Measurements from ENCODE around the gene ID4. TPM values are rescaled to one million over a fixed set of nuclear protein-coding genes. Genes with fewer than 3 reads are reported as not detected.
A peak's percentile ranks its signal among the peaks of the same experiment; 100 is the strongest.

The ID4 gene
- total RNA-seq, 1 donor from 2014 or later, result 35.2 TPM

DNA sequence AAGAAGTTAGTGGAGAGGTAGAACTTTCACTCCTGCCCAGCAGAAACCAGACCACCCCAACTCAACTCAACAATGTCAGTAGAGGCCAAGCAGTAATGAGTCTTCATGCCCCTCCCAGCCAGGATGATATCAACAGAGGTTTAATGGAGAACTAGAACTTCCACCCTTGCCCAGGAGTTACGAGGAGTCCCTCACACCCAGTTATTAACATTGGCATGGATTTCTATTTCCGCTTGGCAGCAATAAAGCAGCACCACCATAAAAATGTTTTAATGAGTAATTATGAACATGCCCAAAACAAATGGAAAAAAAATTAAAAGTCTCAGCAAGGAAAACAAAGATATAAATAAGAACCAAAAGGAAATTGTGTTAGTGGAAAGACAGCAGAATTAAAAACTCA lies 40.7 kb upstream of the ID4 start:
- TF ChIP-seq, protein P1, sequence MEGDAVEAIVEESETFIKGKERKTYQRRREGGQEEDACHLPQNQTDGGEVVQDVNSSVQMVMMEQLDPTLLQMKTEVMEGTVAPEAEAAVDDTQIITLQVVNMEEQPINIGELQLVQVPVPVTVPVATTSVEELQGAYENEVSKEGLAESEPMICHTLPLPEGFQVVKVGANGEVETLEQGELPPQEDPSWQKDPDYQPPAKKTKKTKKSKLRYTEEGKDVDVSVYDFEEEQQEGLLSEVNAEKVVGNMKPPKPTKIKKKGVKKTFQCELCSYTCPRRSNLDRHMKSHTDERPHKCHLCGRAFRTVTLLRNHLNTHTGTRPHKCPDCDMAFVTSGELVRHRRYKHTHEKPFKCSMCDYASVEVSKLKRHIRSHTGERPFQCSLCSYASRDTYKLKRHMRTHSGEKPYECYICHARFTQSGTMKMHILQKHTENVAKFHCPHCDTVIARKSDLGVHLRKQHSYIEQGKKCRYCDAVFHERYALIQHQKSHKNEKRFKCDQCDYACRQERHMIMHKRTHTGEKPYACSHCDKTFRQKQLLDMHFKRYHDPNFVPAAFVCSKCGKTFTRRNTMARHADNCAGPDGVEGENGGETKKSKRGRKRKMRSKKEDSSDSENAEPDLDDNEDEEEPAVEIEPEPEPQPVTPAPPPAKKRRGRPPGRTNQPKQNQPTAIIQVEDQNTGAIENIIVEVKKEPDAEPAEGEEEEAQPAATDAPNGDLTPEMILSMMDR (IDR thresholded peaks at IDR 0.05), result no peak
- intact Hi-C loops (cut with DNase I), result no loop called here
- H3K27ac ChIP-seq, result no peak overlapping the region

DNA sequence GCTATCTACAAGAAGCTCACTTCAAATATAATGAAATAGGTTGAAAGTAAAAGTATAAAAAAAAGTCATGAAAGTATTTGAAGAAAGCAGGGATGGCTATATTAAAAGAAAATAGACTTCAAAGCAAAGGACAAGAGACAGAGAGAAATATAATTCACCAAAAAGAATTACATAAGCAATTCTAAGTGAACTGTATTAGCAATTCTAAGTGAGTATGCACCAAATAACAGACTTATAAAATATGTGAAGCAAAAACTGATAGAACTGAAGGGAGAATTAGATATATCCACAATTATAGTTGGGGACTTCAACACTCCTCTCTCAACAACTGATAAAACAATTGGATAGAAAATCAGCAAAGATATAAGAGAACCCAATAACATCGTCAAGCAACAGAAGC lies 38.8 kb upstream of the ID4 start:
- Histone ChIP-seq H3K9me3 (no peaks in the 10 kb centered on the region), H3K27ac (no peak overlapping the region), H3K27me3 (no peaks in the 10 kb centered on the region), H3K4me1 (no peaks in the 10 kb centered on the region), H3K4me3 (no peak overlapping the region), H3K36me3 (no peaks in the 10 kb centered on the region)
- intact Hi-C loops (cut with DNase I), result no loop called here
- TF ChIP-seq, protein P1 (IDR thresholded peaks at IDR 0.05), result no peak
- DNase-seq (no peak), ATAC-seq (no peak)

More for the DNA sequence above, 40.7 kb upstream of the ID4 start:
- H3K4me1 ChIP-seq, result no peaks in the 10 kb centered on the region
- no peaks in the 10 kb centered on the region for H3K27me3 ChIP-seq
- ATAC-seq (no peak), DNase-seq (no peak)
- no peak overlapping the region for H3K4me3 ChIP-seq
- H3K36me3 ChIP-seq, result no peaks in the 10 kb centered on the region
- no peaks in the 10 kb centered on the region for H3K9me3 ChIP-seq

DNA sequence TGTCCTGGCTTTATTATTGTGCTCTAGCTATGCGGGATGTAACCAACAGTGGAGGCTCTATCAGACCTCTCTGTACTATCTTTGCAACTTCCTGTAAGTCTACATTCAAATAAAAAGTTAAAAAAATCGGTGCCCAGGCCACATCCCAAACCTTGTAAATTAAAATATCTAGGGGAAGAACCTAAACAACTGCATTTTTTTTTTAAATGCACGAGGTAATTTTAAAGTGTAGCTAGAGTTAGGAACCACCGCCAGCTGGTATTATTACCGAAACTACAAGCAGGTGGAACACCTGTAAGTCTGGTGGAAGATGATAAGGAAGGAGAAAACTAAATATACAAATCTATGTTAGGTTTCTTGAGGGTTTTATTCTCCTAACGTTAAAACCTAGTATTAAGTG lies 34.5 kb upstream of the ID4 start:
- ATAC-seq, result no peak
- no peaks in the 10 kb centered on the region for H3K36me3 ChIP-seq
- no peak overlapping the region for H3K27ac ChIP-seq
- no peaks in the 10 kb centered on the region for H3K27me3 ChIP-seq
- intact Hi-C loops (cut with DNase I), result no loop called here
- DNase-seq, result no peak
- no peaks in the 10 kb centered on the region for H3K4me1 ChIP-seq
- H3K4me3 ChIP-seq, result no peak overlapping the region
- TF ChIP-seq, protein P1 (IDR thresholded peaks at IDR 0.05), result no peak
- H3K9me3 ChIP-seq, result no peaks in the 10 kb centered on the region

DNA sequence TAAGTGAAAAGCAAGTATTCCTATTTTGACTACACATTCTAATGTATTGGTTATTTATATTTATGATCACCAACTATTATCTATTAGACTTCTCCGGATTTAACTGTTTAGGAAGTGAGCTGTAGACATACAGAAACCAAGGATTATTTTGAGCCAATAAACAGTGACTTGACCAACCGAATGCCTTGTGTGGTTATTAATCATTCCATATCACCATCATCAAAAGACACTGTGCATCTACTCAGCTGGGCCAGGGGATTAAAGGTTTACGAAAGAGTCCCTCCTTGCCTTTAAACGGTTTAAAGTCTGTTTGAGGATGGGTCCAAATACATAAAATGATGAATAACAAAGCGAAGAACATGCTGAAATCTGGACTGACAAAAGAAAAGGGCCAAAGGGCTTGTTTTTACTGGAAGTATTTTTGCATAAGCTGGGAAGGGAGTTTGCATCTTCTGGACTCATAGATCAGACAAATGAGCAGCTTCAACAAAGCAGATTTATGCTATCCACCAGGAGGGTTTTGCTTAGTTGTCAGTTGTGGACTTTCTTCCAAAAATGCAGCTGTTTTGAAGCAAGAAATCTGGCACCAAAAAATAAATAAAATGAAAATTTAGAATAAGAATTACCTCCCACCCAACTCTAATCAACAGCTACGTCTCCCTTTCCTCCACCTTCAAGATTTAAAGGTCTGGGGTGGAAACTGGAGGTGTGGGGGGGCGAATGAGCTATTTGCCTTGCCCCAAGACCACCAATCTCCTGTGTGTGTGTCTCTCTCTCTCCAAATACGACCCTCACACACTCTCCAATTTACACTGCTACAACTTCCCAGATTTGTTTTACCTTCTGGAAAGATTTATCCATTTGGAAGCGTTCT lies 33.6 kb upstream of the ID4 start:
- Histone ChIP-seq H3K36me3 (no peaks in the 10 kb centered on the region), H3K27me3 (no peaks in the 10 kb centered on the region), H3K4me3 (peak overlapping the region; percentile 60), H3K4me1 (no peaks in the 10 kb centered on the region), H3K9me3 (no peaks in the 10 kb centered on the region), H3K27ac (peak overlapping the region; percentile 82)
- ATAC-seq (no peak), DNase-seq (no peak)
- intact Hi-C loops (cut with DNase I), result no loop called here
- TF ChIP-seq, protein P1 (IDR thresholded peaks at IDR 0.05), result no peak

DNA sequence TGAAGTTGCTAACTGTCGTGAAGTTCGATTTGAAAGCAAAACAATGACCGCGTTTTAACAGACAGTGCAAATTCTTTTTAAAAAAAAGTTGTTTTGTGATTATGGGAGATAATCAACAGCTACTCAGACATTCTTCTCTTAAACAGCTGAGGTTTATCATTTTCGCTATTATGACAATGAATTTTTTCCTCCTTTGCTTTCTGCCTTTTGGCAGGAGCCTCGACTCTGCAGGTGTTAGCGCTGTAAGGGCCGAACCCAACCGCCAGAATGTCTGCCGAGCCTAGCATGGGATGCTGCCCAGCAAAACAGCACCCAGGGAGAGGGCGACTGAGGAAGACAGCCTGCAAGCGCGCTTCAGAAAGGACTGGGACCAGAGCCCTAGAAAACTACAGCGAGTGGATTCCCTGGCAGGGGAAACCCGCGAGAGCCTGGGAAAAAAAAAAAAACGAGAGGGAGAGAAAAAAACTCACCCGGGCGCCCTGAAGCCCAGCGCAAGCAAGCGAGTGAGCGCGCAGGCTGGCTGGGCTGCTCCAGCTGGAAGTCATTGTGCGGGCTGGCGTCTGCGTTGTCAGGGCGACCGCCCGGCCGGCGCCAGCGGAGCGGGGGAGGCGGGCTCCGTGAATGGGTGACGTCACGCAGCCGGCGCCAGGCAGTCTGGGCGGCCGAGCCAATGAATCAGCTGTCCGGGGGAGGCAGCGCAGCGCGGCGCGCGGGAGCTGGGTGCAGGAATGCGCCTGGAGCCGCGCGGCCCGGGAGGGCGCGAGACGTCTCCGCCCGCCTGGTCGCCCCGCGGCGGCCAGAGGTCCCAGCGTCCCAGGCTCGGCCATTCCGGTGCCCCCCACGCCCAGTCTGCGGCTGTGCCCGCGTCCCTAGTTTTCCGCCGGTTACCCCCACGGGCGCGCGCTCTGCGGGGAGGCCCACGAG lies 32.7 kb upstream of the ID4 start:
- Histone ChIP-seq H3K4me1 (no peaks in the 10 kb centered on the region), H3K9me3 (no peaks in the 10 kb centered on the region), H3K27ac (peak overlapping the region; percentile 94), H3K27me3 (no peaks in the 10 kb centered on the region), H3K36me3 (no peaks in the 10 kb centered on the region), H3K4me3 (peak overlapping the region; percentile 60)
- ATAC-seq, result peak; percentile 98
- TF ChIP-seq, protein P1 (IDR thresholded peaks at IDR 0.05), result no peak
- DNase-seq, result peak; percentile 96
- intact Hi-C loops (cut with DNase I), result no loop called here

All from upper lobe of right lung (tissue), 1 donor.